ENCODE results near the gene ARF4. TPM values are rescaled to one million over a fixed set of nuclear protein-coding genes. Genes with fewer than 3 reads are reported as not detected.

Gene ARF4
- 182 and 198 TPM in 2 replicates for total RNA-seq

GRCh38 chr3:57597127-57597923, at the start of gene ARF4:
Gene ARF4 (minus strand): TSS chr3:57597344. CDS start chr3:57597140, 204 bp downstream.

GRCh38 chr3:57555738-57556458, 41.2 kb downstream of the ARF4 start, which contains the start of gene PDE12:
Gene PDE12 (plus strand): TSS chr3:57556274. CDS start chr3:57556380, 106 bp downstream.

DNA sequence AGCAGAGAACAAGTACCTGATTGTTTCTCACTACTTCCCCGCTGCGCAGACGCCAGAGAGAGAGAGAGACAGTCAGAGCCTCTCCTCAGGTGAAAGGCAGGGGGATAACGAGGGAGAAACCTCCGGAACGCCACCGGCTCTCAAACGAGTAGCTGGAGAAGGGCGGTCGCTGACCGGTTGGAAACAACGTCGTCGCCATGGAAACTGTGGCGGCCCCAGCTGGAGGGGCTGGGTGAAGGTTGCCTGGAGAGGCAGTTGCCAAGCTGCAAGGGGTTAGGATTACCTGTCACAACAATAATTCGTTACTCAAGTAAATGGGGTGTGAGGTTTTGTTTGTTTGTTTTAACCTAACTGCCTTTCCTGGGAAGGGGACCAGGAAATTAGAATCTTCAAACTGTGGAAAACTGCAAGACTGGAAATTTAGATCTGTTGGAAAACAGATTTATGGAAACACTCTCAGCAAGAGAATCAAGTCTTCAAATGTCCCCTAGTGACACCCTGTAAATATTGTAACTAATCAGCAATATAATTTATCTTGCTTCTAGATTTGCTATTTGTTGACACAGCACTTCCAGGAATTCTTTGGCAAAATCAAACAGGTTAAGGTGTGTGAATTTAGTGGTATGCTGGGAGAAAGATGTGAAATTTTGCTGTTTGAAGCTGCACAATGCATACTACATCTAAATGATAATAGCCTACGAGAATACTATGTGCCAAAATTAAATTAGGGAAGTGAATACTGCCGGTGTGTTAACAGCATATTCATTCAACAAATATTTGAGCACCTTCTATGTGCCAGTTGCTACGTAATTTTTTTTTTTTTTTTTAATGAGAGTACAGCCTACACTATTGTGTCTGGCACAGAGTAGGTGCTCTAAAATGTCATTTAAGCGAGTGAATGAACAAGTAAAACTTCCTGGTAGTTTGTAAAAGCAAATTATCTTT, 52.7 kb downstream of the ARF4 start, which contains the start of gene DNAH12:
DNAH12 (minus strand) TSS at position 164 of the 945 bp plus-strand sequence. CDS start 1,474 bp downstream, outside the sequence.

Other genes starting within 250 kb of the ARF4 start
- gene DNAH12, start 53.0 kb downstream of the ARF4 start, total RNA-seq = under 0.01 TPM in 2 replicates
- 28.1 and 31.5 TPM in 2 replicates for gene PDE12, start 41.1 kb downstream of the ARF4 start, total RNA-seq
- gene DENND6A, start 95.7 kb upstream of the ARF4 start, total RNA-seq = 12.6 and 15.5 TPM in 2 replicates
- 38.8 and 43.1 TPM in 2 replicates for gene SLMAP, start 159.0 kb upstream of the ARF4 start, total RNA-seq